K562 (cell line): ENCODE measurements around the gene CMIP. TPM values are rescaled to one million over a fixed set of nuclear protein-coding genes. Genes with fewer than 3 reads are reported as not detected.

Experiments
- CLOCK ChIP-seq: fragments of 250-450 bp; sonication (Bioruptor Pico); IDR thresholded peaks from 2 replicates; pipeline ENCODE4 v1.4.0; 2020; ENCODE audit warnings: mild to moderate bottlenecking, moderate library complexity, borderline replicate concordance
- FOXP1 ChIP-seq: sonication (generic); formaldehyde crosslinking; IDR thresholded peaks from 2 replicates; pipeline ENCODE4 v1.8.0; 2022; ENCODE audit warnings: mild to moderate bottlenecking, missing genetic modification reagents
- GABPB1 ChIP-seq: sonication (generic); formaldehyde crosslinking; IDR thresholded peaks from 2 replicates; pipeline ENCODE4 v1.8.0; 2022; ENCODE audit warnings: mild to moderate bottlenecking, missing genetic modification reagents
- HINFP ChIP-seq: fragments of 450-650 bp; conservative IDR thresholded peaks from 2 replicates; pipeline ENCODE4 v1.6.1; 2016; ENCODE audit warnings: missing genetic modification characterization, low read depth, mild to moderate bottlenecking, control low read depth, missing compliant biosample characterization
- HNRNPH1 ChIP-seq: fragments of 200-400 bp; formaldehyde crosslinking; optimal IDR thresholded peaks from 2 replicates; pipeline ENCODE3; 2017; ENCODE audit warnings: low read depth, mild to moderate bottlenecking, low read length, moderate library complexity
- ID3 ChIP-seq, 2 experiments: fragments of 250-450 bp in 1 of 2; fragments of 450-650 bp in 1 of 2; sonication (Bioruptor Pico) in 1 of 2; IDR thresholded peaks; 2 replicates each; pipeline versions ENCODE4 v1.6.1 to v1.8.0; 2016 to 2021; ENCODE audit warnings: mild to moderate bottlenecking in 2 of 2, moderate library complexity in 2 of 2, missing compliant biosample characterization in 1 of 2, missing genetic modification characterization in 1 of 2
- IRF1 ChIP-seq: sonication (generic); formaldehyde crosslinking; IDR thresholded peaks from 2 replicates; pipeline ENCODE4 v1.8.0; 2022; ENCODE audit warnings: missing genetic modification reagents, mild to moderate bottlenecking, borderline replicate concordance
- MBD1 ChIP-seq: fragments of 250-450 bp; sonication (Bioruptor Pico); IDR thresholded peaks from 2 replicates; pipeline ENCODE4 v1.8.0; 2022; ENCODE audit warnings: inconsistent platforms
- NCOA6 ChIP-seq: fragments of 450-650 bp; IDR thresholded peaks from 2 replicates; pipeline ENCODE4 v1.6.1; 2017; ENCODE audit warnings: mild to moderate bottlenecking
- SMAD3 ChIP-seq: fragments of 450-650 bp; formaldehyde crosslinking; conservative IDR thresholded peaks from 2 replicates; pipeline ENCODE4 v1.4.0; 2020; ENCODE audit warnings: mild to moderate bottlenecking
- TCFL5 ChIP-seq: fragments of 250-450 bp; sonication (Bioruptor Pico); conservative IDR thresholded peaks from 2 replicates; pipeline ENCODE4 v1.6.1; 2021; ENCODE audit warnings: mild to moderate bottlenecking, moderate library complexity, matching md5 sums
- ZBTB43 ChIP-seq: sonication (generic); formaldehyde crosslinking; IDR thresholded peaks from 2 replicates; pipeline ENCODE4 v1.8.0; 2023; ENCODE audit warnings: mild to moderate bottlenecking, missing genetic modification reagents
- ZBTB49 ChIP-seq: sonication (generic); formaldehyde crosslinking; IDR thresholded peaks from 2 replicates; pipeline ENCODE4 v1.8.0; 2022; ENCODE audit warnings: missing genetic modification reagents, mild to moderate bottlenecking, borderline replicate concordance
- ZNF121 ChIP-seq: sonication (generic); formaldehyde crosslinking; conservative IDR thresholded peaks from 2 replicates; pipeline ENCODE4 v1.8.0; 2022; ENCODE audit warnings: missing genetic modification reagents
- polyA plus RNA-seq, 8 experiments: library from polyadenylated mRNA; depleted of rRNA in 4 of 8; stranded (reverse) in 5 of 8; unstranded in 3 of 8; fragments of >200 nt; fragmentation: Nextera tagmentation in 2 of 8; fragmentation: Illumina TruSeq in 1 of 8; extraction: Ambion mirVana in 2 of 8; extraction: Trizol in 1 of 8; gene quantifications; 2 replicates each; pipeline versions ENCODE4 v1.2.1 to v1.2.3, GENCODE V29; 2011 to 2014; ENCODE audit warnings: inconsistent platforms in 1 of 8, missing spikeins in 1 of 8
- total RNA-seq, 7 experiments: library from RNA; depleted of rRNA in 6 of 7; stranded (reverse); fragments of >200 nt in 6 of 7; fragmentation: Illumina TruSeq in 2 of 7; extraction: Trizol in 2 of 7; gene quantifications; 2 replicates each; pipeline versions ENCODE4 v1.2.1 to v1.2.3, GENCODE V29; 2011 to 2021; ENCODE audit warnings: low replicate concordance in 1 of 7

Gene CMIP
- total and polyA plus RNA-seq, 9 of the 15 experiments (the other 6 are each of a cell fraction or from before 2014, with no cell fraction given): 0.94 to 82.5 (median 10.3) TPM

GRCh38 chr16:81482329-81483063 is 37.9 kb downstream of the CMIP start (continued):
- TF ChIP-seq TCFL5 (CRISPR knock-in tag): no peak
- no peak for TF ChIP-seq ID3 (CRISPR knock-in tag; IDR thresholded peaks at IDR 0.05)
- TF ChIP-seq ID3 (tag; IDR thresholded peaks at IDR 0.05): no peak
- no peak for TF ChIP-seq SMAD3 (CRISPR knock-in tag)
- no peak for TF ChIP-seq NCOA6
- TF ChIP-seq MBD1 (CRISPR knock-in tag): no peak
- no peak for TF ChIP-seq IRF1
- no peak for TF ChIP-seq ZBTB49 (CRISPR knock-in tag)
- TF ChIP-seq HINFP (tag): no peak
- TF ChIP-seq CLOCK (CRISPR knock-in tag): no peak
- TF ChIP-seq ZBTB43 (CRISPR knock-in tag): no peak
- TF ChIP-seq ZNF121 (CRISPR knock-in tag): peak; percentile 42; the same call in 1 of the 2 replicates
- TF ChIP-seq FOXP1 (CRISPR knock-in tag): no peak
- 0 out of 2 replicates have a peak, but pooled peaks have one; percentile 28 for TF ChIP-seq GABPB1
- no peak for TF ChIP-seq HNRNPH1
